Hepatocyte (in vitro differentiated cells): ENCODE measurements around the gene MRPL3.

Experiments used
- EZH2 ChIP-seq: fragments of 200-600 bp; sonication (generic); IDR thresholded peaks from 2 replicates; pipeline ENCODE4 v1.6.1; 2016; ENCODE audit warnings: antibody characterized with exemption, mild to moderate bottlenecking, borderline replicate concordance
- TF ChIP-seq, protein P1 (sequence below): fragments of 200-600 bp; sonication (generic); IDR thresholded peaks from 2 replicates; pipeline ENCODE4 v1.5.1; 2016; ENCODE audit warnings: antibody characterized with exemption, mild to moderate bottlenecking; ENCODE audit not compliant: poor library complexity

DNA sequence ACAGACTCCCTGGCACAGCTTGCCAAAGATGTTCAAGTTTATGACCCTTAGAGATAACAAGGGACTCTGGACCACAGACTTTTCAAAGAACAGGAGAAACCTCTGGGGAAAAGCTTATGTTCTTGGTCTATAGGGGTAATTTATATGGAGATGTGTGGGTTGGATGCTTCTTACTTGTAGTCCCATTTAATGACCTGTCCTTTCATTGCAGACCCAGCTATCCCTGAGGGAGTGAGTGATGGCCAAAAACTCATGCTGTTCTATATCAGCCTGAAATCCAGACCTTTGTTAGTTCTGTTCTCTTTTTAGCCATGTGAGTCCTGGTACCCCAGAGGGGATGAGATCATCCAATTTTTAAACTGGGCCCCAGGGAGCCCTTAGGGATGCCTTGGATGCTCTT is 43.7 kb upstream of the MRPL3 start:
- TF ChIP-seq, protein P1, sequence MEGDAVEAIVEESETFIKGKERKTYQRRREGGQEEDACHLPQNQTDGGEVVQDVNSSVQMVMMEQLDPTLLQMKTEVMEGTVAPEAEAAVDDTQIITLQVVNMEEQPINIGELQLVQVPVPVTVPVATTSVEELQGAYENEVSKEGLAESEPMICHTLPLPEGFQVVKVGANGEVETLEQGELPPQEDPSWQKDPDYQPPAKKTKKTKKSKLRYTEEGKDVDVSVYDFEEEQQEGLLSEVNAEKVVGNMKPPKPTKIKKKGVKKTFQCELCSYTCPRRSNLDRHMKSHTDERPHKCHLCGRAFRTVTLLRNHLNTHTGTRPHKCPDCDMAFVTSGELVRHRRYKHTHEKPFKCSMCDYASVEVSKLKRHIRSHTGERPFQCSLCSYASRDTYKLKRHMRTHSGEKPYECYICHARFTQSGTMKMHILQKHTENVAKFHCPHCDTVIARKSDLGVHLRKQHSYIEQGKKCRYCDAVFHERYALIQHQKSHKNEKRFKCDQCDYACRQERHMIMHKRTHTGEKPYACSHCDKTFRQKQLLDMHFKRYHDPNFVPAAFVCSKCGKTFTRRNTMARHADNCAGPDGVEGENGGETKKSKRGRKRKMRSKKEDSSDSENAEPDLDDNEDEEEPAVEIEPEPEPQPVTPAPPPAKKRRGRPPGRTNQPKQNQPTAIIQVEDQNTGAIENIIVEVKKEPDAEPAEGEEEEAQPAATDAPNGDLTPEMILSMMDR: no peak
- no peak for TF ChIP-seq EZH2
